Esophagus squamous epithelium (tissue), 4 donors: ENCODE measurements around the gene OR2A12.

Source experiments
- POLR2A ChIP-seq, 4 donors: fragments of 450-650 bp; IDR thresholded peaks; one replicate each; pipeline ENCODE4 v1.6.1; 2017; ENCODE audit warnings: antibody characterized with exemption in 4 of 4, mild to moderate bottlenecking in 4 of 4, moderate library complexity in 3 of 4
- TF ChIP-seq, protein P1 (sequence below), 6 experiments: fragments of 450-650 bp in 4 of 6; fragments of 200-600 bp in 2 of 6; sonication (generic) in 2 of 6; IDR thresholded peaks; one replicate each; pipeline ENCODE4 v1.5.1; 2016 to 2019; ENCODE audit warnings: antibody characterized with exemption in 6 of 6, mild to moderate bottlenecking in 4 of 6, moderate library complexity in 4 of 6

DNA sequence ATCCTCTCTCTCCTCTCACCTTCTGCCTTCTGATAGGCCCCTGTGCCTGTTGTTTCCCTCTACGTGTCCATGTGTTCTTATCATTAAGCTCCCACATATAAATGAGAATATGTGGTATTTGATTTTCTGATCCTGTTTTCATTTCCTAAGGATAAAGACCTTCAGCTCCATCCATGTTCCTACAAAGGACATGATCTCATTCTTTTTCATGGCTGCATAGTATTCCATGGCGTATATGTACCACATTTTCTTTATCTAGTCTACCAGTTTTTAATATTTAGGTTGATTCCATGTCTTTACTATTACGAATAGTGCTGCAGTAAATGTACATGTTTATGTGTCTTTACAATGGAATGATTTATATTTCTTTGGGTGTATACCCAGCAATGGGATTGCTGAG lies 4.6 kb downstream of the OR2A12 start:
- TF ChIP-seq, protein P1, sequence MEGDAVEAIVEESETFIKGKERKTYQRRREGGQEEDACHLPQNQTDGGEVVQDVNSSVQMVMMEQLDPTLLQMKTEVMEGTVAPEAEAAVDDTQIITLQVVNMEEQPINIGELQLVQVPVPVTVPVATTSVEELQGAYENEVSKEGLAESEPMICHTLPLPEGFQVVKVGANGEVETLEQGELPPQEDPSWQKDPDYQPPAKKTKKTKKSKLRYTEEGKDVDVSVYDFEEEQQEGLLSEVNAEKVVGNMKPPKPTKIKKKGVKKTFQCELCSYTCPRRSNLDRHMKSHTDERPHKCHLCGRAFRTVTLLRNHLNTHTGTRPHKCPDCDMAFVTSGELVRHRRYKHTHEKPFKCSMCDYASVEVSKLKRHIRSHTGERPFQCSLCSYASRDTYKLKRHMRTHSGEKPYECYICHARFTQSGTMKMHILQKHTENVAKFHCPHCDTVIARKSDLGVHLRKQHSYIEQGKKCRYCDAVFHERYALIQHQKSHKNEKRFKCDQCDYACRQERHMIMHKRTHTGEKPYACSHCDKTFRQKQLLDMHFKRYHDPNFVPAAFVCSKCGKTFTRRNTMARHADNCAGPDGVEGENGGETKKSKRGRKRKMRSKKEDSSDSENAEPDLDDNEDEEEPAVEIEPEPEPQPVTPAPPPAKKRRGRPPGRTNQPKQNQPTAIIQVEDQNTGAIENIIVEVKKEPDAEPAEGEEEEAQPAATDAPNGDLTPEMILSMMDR (IDR thresholded peaks at IDR 0.05): no peak
- no peak for TF ChIP-seq POLR2A (IDR thresholded peaks at IDR 0.05)
